ENCODE measurements around the gene BSDC1. TPM values are rescaled to one million over a fixed set of nuclear protein-coding genes. Genes with fewer than 3 reads are reported as not detected.

Gene BSDC1
- polyA plus RNA-seq, 1 of the 3 experiments (the other 2 are of a cell fraction) = 51.0 TPM

DNA sequence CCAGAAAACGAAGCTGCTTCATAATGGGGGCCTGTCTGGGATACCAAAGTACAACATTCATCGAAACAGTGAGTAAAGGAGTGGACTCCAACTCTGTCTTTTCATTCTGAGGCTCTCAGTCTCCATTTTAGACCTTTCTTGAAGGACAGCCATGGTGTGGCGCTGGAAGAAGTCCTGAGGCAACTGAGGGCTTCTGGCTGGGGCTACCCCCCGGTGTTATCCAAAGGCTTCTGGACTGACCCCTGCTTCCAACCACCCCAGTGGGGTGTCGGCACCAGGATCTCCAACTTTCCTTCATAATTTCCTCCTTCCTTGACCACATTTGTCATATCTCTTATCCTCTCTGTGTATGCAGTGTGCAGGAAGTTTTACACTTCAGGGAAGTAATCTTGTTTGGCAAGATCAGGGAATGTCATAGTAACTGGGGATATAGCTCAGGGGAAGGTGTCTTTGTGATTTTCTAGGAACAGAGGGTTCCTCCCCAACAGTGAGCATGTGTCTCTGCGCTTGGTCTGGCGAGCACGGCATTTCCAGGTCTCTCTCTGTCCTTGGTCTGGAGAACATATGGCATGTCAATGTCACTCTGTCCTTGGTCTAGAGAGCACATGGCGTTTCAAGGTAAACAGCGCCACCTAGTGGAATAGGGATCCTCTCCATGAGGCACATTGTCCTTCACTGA is 19.4 kb upstream of the BSDC1 start (continued):
- TF ChIP-seq, protein P1, sequence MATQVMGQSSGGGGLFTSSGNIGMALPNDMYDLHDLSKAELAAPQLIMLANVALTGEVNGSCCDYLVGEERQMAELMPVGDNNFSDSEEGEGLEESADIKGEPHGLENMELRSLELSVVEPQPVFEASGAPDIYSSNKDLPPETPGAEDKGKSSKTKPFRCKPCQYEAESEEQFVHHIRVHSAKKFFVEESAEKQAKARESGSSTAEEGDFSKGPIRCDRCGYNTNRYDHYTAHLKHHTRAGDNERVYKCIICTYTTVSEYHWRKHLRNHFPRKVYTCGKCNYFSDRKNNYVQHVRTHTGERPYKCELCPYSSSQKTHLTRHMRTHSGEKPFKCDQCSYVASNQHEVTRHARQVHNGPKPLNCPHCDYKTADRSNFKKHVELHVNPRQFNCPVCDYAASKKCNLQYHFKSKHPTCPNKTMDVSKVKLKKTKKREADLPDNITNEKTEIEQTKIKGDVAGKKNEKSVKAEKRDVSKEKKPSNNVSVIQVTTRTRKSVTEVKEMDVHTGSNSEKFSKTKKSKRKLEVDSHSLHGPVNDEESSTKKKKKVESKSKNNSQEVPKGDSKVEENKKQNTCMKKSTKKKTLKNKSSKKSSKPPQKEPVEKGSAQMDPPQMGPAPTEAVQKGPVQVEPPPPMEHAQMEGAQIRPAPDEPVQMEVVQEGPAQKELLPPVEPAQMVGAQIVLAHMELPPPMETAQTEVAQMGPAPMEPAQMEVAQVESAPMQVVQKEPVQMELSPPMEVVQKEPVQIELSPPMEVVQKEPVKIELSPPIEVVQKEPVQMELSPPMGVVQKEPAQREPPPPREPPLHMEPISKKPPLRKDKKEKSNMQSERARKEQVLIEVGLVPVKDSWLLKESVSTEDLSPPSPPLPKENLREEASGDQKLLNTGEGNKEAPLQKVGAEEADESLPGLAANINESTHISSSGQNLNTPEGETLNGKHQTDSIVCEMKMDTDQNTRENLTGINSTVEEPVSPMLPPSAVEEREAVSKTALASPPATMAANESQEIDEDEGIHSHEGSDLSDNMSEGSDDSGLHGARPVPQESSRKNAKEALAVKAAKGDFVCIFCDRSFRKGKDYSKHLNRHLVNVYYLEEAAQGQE (IDR thresholded peaks at IDR 0.05; ENCODE audit: low read depth, low read length) = peak; percentile 54; the same call in 1 of the 2 replicates
- TF ChIP-seq CHD2 (IDR thresholded peaks at IDR 0.05; ENCODE audit: low read length, partially characterized antibody) (peak; percentile 59), PBX3 (IDR thresholded peaks at IDR 0.05) (peak; percentile 32; the same call in 1 of the 2 replicates)

DNA sequence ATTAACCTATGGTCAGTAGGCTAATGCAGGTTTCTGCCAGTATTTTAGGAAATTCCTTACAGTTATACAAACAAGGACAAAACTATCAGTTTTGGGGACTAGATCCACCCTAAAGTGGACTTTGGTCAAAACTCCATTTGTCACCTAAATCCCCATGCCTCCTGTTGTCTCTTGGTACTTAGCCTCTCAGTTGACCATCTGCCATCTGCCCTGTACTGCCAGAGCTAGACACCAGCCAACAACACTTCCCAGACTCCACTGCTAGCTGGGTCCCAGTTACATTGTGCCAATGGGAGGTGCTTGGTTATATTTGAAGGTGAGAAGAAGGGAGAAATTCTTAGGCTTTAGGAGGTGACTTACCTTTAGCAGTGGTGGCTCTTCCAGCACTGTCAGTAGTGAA is 17.0 kb upstream of the BSDC1 start:
- no peaks in the 10 kb centered on the region for H3K9me3 ChIP-seq
- no peaks in the 10 kb centered on the region for H4K20me1 ChIP-seq (ENCODE audit: insufficient read depth)
- no peak overlapping the region for H3K4me3 ChIP-seq (ENCODE audit: low read depth in 2 of 2, low read length in 1 of 2)
- H3K79me2 ChIP-seq (ENCODE audit: insufficient read depth) = no peaks in the 10 kb centered on the region
- no peaks in the 10 kb centered on the region; the same call in none of the 2 replicates for H3K27me3 ChIP-seq (ENCODE audit: insufficient read depth)
- H3K36me3 ChIP-seq (replicated peaks in 1 of 2; ENCODE audit: control insufficient read depth in 1 of 2, insufficient read depth in 2 of 2, low read length in 1 of 2) = no peaks in the 10 kb centered on the region
- no peak for DNase-seq
- no peak overlapping the region for H3K4me2 ChIP-seq
- H3K4me1 ChIP-seq (ENCODE audit: control insufficient read depth in 1 of 2, insufficient read depth in 2 of 2, low read depth in 1 of 2, low read length in 1 of 2) = peaks cover 0 to 4% of the 10 kb centered on the region in 2 experiments; a peak in 1 of 4 replicates
- no peak overlapping the region for H3K27ac ChIP-seq (ENCODE audit: low read depth in 2 of 2, low read length in 1 of 2)
- TF ChIP-seq SIN3A (IDR thresholded peaks at IDR 0.05; ENCODE audit: borderline replicate concordance, low read depth, low read length) (no peak), ELF1 (IDR thresholded peaks at IDR 0.05) (no peak), MEF2A (IDR thresholded peaks at IDR 0.05; ENCODE audit: borderline replicate concordance, low read depth) (no peak), RAD21 (IDR thresholded peaks at IDR 0.05; ENCODE audit: low read length) (no peak), USF2 (IDR thresholded peaks at IDR 0.05; ENCODE audit: borderline replicate concordance, low read depth, low read length) (no peak), TEAD4 (IDR thresholded peaks at IDR 0.05; ENCODE audit: borderline replicate concordance, insufficient read depth) (no peak), RFX5 (IDR thresholded peaks at IDR 0.05; ENCODE audit: low read length) (no peak)
- TF ChIP-seq, protein P2, sequence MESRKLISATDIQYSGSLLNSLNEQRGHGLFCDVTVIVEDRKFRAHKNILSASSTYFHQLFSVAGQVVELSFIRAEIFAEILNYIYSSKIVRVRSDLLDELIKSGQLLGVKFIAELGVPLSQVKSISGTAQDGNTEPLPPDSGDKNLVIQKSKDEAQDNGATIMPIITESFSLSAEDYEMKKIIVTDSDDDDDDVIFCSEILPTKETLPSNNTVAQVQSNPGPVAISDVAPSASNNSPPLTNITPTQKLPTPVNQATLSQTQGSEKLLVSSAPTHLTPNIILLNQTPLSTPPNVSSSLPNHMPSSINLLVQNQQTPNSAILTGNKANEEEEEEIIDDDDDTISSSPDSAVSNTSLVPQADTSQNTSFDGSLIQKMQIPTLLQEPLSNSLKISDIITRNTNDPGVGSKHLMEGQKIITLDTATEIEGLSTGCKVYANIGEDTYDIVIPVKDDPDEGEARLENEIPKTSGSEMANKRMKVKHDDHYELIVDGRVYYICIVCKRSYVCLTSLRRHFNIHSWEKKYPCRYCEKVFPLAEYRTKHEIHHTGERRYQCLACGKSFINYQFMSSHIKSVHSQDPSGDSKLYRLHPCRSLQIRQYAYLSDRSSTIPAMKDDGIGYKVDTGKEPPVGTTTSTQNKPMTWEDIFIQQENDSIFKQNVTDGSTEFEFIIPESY (IDR thresholded peaks at IDR 0.05; ENCODE audit: borderline replicate concordance, low read depth) = no peak
- TF ChIP-seq, protein P3, sequence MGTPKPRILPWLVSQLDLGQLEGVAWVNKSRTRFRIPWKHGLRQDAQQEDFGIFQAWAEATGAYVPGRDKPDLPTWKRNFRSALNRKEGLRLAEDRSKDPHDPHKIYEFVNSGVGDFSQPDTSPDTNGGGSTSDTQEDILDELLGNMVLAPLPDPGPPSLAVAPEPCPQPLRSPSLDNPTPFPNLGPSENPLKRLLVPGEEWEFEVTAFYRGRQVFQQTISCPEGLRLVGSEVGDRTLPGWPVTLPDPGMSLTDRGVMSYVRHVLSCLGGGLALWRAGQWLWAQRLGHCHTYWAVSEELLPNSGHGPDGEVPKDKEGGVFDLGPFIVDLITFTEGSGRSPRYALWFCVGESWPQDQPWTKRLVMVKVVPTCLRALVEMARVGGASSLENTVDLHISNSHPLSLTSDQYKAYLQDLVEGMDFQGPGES (IDR thresholded peaks at IDR 0.05; ENCODE audit: low read depth, low read length) = no peak
- no peaks in the 10 kb centered on the region for H3K9me2 ChIP-seq
- H3K9ac ChIP-seq = no peak overlapping the region
- POLR2A ChIA-PET = no interaction called here
- CTCF ChIA-PET = interaction anchor here (1.0 to 6.5 kb wide), 2 partner anchors 11 to 209 kb away, joined by 3 to 76 read pairs; no protein-coding TSS in a partner anchor
- H3F3A ChIP-seq (replicated peaks; ENCODE audit: insufficient read depth) = no peaks in the 10 kb centered on the region
- no peak overlapping the region for H2AFZ ChIP-seq (ENCODE audit: low read depth)

Data from SK-N-SH (cell line).